Umbilical cord (tissue), 2 donors: ENCODE results near the gene C11orf91. TPM values are rescaled to one million over a fixed set of nuclear protein-coding genes. Genes with fewer than 3 reads are reported as not detected.
"Not testable (repeated sequence)": the region's sequence is repeated elsewhere in the genome, so short reads cannot be mapped to it uniquely, and the experiment has no call there.

Experiments used
- DNase-seq: peaks from one replicate; pipeline ENCODE4 v3.0.0-alpha.2; 2015; ENCODE audit warnings: low spot score
- total RNA-seq: library from RNA; depleted of rRNA; stranded (reverse); fragments of >200 nt; gene quantifications from one replicate; pipeline ENCODE4 v1.2.3, GENCODE V29; 2014; ENCODE audit warnings: low replicate concordance; ENCODE audit not compliant: insufficient read depth

C11orf91 gene
- total RNA-seq, 1 donor from 2014 or later, result 2.2 TPM

DNA sequence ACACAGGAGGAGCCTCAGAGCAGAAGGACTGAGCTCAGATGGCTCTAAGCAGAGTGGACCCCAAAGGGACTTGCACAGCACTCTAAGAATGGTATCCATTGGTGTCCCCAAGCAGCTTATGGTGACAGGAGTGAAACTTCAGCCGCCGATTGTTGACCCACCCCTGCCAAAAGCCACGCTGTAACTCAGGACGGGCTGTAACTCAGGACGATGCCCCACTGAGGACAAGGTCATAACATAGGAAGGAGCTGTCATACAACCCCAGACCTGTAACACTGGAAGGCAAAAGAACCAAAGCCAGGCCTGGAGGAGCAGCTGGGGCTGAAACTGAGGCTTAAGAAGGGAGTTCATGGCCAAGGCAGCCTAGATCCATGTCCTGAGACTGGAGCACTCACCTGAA, 21.4 kb upstream of the C11orf91 start:
- no peak for DNase-seq

DNA sequence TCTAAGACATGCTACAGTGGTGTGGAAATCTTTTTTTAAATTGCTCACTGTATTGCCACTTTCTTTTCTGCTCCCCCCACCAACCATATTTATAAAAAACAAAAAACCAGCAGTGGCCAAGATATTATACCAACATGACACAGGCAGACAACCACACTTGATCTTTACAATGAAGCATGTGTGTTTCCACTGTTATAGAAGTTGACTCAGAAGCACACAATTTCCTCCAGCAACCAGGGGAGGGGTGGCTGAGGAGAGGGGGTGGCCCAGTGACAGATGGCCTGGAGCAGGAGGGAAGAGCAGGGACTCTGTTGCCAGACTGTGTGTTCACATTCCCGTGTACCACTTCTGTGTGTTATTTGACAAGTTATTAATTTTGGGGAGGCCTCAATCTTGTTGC, 20.8 kb upstream of the C11orf91 start:
- no peak for DNase-seq

DNA sequence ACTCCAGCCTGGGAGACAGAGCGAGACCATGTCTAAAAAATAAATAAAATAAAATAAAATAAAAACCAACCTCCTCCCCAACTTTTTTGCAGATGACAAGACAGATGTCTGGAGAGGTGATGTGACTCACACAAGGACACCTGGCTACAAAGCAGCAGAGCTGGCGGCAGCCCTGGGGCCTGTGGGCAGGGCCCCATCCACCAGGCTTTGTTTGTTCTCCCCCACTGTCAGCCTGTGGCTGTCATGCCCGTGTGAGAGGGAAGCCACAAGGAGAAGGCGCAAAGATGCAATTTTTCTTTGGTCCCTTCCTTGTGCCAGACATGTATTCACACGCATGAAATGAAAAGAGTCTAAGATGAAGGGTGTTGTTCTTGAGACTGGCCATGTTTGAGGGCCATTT, 19.0 kb upstream of the C11orf91 start:
- DNase-seq, result no peak

DNA sequence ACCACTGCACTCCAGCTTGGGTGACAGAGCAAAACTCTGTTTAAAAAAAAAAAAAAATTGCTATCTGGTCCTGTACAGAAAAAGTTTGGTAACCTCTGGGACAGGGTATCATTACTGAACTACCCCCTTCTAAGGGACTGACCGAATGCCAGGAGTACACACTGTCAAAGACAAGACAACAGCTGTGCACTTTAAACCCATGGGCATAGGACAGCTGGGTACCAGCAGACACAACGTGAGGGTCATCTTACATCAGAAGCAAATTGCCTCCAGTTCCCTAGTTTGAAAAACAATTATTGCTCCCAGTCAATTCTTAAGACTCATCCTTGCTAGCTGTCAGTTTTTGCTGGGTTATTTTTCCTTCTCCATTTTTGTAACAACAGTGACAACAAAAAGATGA, 17.8 kb upstream of the C11orf91 start:
- DNase-seq, result no peak

DNA sequence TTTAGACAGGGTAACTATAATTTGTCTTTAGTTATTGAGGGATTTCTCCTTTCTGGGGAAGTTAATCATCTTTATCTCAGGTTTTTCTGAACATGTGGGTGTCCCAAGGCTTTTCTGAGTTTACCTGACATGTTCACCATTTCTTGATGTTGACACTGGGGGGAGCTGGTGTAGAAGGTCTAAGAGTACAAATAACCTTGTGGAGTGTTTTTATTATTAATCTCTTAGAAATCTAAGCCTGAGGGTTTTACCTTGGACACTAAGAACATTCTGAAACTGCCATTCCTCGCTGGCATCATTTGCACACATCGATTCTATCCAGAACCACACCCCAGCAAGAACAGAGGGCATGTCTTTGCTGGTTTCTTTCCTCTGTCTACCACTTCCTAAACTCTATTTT, 15.6 kb upstream of the C11orf91 start:
- no peak for DNase-seq

DNA sequence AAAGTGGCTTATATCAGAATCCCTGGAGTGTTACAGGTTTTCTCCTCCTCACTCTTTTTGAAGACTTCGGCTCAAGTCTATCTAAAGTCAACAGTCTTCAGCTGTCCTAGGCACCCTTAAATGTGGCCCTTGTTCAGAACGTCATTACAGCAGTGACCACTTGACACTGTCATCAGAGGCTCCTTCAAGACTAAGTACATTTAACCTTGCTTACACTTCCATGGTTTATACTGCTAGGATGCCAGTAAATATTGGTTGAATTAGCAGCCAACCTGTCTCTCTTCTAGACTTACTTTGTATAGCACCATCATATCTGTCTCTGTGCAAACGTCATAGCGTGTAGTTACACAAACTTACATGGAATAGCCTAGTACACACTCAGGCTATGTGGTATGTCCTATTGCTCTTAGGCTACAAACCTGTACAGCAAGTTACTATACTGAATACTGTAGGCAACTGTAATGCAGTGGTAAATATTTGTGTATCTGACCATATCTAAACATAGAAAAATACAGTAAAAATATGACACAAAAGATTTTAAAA, 13.3 kb upstream of the C11orf91 start:
- DNase-seq, result no peak

DNA sequence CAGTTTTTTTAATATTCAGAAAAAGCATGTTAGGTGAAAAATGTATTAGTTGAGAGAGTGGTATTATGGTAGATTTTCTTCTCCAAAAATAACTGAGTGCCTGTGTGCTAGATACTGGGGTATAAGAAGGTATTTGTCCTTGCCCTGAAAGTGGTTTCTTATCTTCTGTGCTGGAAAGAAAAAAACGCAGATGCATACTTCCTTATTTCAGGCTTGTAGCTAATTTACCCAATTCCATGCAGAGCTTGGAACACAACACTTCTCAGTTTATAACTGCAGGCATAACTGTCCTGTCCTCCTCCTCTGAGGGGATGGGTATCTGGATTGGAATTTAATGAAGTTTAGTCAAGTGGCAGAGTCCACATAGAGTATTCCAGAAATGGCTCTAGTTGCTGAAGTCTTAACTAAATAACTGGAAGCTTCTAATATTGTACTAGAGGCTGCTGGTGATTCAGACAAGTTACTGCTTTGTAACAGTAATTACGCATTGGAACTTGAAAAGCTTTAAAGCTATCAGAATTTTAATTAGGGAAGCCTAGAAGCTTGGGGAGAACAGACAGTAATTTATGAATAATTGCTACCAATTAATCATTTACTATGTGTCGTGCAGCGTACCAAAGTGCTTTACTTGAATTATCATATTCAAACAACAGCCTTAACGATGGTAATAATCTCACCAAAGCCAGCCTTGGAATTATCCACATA, 12.7 kb upstream of the C11orf91 start:
- no peak for DNase-seq

DNA sequence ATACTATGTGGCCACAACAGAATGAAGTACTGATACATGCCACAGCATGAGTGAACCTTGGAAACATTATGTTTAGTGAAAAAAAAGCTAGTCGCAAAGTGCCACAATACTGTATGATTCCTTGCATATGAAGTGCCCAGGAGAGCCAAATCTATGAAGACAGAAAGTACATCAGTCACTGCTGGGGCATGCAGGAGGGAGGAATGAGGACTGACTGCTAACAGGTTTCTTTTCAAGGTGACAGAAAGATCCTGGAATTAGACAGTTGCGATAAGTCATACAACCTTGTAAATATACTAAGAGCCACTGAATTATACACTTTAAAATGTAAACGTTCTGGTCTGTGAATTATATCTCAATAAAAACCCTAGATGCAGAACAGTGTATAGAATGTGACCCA, 11.8 kb upstream of the C11orf91 start:
- DNase-seq, result no peak

DNA sequence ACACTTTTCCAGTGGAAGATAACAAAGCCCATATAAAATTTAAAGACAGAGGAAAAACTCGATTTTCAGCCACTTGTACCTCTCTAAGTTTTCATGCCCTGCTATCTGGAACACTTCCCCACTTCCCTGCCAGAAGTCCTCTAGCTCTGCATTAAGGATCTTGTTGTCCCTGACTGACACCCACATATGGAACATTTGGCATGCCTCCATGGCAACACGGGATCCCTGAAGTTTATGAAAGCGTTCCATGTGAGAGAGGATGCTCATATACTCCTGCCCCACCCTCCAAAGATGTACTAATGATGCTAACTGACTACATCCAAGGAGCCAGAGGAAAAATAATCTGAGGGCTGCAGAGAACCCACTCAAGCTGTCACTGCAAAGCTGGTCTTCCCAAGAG, 8.8 kb upstream of the C11orf91 start:
- DNase-seq, result no peak

DNA sequence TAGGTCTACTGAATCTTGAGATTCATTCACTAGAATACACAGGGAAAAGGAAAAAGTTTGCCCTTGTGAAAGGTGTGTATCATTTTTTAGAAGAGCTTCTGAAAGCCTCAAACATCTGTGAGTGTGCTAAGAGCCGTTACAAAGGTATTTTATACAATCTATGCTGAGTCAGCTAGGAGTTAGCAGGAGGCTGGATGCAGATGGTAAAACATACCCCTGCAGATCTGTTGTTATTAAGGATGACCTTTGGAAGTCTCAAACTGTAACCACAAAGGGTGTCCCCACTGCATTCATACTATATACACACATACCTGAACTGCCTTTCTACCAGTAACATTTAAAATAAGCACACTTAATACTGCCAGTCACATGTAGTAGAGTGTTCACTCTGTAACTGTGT, 8.4 kb upstream of the C11orf91 start:
- DNase-seq, result no peak

DNA sequence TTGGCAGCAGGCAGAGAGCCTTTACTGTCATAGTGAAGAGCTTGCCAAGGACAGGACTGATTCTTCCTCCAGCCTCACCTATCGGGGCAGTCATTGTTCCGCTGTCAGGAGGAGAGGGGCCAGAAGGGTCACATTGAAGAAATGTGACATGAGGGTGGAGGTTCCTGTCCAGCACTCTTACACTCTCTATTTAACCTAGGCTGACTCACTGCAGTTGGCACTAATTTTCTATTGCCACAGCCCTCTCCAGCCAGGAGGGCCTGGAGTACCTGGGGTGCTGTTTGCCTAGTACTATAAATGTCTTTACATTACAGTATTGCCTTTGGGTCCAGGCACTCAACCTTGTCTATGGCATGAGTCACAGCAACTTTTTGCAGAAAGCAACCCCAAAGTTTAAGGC, 7.2 kb upstream of the C11orf91 start:
- DNase-seq, result not testable (repeated sequence)

DNA sequence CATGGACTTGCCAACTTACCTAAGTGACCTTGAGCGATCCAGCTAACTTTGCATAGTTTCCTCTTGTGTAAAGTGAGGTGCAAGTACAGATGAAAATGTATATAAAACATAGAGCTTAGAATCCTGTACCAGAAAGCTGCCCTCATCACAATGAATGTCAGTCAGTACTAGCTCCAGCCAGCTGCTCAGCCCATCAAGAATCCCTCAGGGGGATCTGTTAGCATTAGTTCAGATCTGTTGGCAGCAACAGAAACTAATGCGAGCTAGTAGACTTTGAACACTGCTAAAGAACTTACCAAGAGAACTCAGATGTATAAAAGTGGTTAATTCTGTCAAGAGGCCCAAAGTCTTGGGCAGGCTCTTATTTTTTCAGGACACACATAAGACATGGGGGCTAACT, 6.3 kb upstream of the C11orf91 start:
- no peak for DNase-seq

DNA sequence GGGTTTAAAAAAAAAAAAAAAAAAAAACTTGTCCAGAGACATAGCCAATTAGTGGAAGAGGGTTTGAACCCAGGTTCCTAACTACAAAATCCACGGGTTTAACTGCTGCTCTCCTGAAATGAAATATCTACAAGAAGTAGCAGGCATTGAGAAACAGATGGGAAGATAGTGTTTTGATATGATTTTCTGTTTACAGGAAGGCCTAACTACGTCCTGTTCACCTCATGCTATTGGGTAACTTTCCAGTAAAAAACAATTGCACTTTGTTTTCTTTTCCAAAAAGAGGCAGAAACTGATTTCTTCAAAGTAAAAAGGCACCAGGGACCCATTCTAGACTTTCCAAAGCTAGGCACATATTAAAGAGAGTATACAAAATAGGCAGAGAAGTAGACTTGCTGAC, 5.9 kb upstream of the C11orf91 start:
- no peak for DNase-seq

DNA sequence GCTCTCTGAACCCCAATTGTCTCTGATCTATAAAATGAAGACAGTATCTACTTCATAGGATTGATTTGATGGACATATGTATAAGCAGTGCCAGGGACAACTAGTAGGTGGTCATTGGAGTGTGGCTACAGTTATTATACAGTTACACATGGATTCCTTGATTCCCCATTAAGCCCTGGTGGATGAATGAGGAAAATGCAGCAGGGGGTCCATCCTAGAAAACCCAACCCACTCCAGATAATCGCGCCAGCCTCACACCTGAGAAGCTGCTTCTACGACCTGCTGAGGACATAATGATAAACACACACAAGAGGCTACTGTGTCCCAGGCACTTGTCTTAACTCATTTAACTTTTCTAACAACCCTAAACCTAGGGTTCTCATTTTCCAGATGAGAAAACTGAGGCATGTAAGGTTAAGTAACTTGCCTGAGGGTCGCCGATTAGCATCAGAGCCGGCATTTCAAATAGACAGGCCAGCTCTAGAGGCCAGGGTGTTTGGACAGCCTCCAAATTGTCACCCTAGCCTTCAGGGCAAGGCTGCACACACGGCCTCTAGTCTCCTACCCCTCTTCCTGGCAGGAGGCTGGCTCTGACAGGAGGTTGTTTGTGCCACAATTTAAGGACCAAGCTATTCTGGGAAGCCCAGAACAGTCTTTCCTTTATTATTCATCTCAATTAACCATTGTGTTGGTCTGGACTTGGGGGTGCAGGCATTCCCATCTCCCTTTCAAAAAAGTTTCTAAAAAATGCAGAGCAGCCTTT, 3.8 kb upstream of the C11orf91 start:
- DNase-seq, result no peak

DNA sequence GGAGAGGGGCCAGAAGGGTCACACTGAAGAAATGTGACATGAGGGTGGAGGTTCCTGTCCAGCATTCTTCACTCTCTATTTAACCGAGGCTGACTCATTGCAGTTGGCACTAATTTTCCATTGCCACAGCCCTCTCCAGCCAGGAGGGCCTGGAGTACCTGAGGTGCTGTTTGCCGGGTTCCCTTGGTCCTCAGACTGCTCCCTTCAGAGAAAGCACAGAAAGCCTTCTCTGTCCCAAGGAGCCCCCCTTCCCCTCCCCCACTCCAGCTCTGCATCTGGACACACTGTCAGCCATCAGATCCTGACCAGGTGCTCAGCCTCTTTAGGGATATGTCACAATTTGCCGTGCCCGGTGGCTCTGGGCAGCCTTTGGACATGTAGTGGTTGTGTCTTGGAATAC, 3.2 kb upstream of the C11orf91 start:
- no peak for DNase-seq

DNA sequence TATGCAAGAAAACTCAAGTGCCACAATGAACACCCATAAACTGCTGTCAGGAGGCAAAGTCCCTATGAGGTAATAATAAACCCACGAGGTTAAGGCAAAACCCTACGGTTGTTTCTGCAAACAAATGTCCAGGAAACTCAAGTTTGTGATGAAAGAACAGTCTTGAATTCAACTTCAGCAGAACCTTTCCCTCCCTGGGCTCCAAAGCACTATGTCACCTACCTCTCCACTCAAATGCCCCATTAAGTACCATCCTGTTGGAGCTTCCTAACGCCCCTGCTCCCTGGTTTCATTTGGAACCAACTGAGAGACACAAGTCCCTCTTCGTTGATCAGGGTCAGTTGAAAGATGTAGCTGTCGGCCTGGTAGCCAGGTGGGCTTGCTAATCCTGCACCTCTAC, 2.6 kb upstream of the C11orf91 start:
- DNase-seq, result no peak

DNA sequence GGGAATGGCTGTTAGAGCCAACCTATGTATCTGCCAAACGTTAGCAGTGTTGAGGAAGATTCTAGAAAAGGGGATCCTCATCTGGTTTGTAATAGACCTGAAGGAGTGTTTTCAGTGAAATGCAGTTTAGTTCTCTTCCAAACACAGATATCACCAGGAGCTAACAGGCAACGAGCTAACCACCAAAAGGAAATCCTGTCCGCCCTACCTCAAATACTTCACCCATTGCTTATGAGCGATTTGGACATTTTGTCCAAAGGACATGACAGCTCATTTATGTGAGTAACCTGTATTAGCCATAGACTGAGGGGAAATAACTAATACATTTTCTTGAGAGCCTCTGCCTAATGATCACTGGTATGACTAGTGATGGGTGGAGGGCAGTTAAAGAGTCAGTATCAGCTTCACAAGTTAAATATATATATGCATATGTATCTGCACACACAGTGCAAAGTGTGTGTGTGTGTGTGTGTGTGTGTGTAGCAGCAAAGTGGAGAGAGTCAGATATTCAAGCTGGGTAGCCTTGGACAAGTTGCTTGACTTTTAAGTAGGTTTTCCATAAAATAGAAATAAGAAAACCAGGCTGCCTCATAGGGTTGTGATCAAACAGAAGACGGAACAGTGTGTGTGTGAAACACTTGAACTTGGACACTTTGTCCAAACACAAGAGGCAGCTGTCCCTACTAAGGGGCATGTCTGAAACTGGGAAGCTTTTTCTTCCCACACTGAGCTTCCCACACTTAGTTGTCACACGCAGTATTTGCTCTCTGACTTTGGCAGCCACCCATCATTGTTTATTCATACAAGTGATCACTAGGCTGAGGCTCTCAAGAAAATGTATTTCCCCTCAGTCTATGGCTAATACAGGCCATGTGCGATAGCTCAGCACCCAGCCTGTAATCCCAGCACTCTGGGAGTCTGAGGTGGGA, 940 bp upstream of the C11orf91 start:
- DNase-seq, result no peak

DNA sequence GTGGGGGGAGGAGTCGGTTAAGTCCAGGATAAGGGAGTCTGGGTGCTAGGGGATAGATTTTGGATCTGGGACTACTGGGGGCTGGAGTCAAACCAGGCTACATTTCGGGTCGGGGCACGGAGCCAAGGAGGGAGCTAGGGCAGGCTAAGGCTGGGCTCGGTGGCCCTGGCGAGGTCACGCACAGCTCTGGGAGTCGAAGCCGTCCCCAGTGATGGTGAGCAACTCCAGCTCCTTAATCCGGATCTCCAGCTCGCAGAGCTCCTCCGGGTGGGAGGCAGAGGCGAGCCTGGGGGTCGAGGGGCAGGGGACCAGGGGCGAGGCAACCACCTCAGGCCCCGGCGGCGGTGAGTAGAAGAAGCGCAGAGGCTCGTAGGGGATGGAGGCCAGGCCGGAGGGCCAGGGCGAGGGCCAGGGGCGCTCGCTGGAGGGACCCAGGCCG, 544 bp downstream of the C11orf91 start:
- DNase-seq, result no peak

DNA sequence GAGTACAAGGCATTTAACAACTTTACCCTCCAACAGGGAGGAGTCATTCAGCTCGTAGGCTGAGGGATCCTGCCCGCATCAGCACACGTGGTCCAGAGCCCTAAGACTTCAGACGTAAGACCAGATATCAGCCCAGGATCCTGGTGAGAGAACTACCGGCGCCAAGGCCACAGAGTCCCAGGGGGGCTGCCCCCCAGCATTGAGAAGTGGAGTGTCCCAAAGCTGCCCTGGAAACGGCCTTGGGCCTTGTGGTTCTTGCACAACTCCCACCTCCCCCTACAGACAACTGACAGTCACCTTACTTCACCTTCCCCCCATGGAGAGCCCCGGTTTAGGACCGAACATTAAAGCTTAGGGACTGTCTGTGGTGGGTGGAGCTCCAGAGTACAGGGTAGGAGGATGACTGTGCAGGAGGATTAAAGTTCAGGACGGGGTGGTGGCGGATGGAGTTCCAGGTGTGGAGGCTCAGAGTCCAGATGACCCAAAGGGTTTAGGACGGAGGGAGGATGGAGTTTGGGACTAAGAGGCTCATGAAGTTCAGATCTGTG, 1.0 kb downstream of the C11orf91 start:
- no peak for DNase-seq

DNA sequence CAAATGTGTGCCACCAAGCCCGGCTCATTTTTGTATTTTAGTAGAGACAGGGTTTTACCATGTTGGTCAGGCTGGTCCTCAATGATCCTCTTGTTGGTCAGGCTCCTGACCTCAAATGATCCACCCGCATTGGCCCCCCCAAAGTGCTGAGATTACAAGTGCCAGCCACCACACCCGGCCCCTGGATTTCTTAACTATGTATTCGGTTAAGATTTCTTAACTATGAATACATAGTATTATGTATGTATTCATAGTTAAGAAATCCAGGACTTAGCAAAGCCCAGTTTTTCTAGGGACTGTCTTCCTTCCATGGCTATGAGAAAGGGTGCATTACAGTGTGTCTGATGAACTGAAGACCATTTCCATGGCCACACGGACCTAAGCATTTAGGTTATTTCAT, 1.7 kb downstream of the C11orf91 start:
- DNase-seq, result no peak

DNA sequence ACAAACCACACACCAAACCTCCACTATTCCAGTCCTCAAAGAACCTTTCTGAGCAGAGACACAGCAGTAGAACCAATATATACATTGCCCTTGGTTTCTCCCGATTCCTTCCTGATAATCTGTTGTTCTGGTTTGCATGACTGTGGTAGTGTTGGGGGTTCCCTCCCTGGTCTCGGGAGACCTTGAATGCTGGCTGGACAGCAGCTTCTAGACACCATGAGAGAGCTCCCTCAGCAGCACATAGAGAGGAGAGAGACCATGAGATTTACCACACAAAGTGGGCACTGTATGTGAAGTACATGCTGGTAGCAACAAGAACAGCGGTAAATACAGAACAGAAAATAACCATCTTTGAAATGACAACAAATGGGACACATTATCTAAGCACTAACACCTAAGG, 2.6 kb downstream of the C11orf91 start:
- DNase-seq, result no peak
